Measurements from ENCODE around the gene MEI1. TPM values are rescaled to one million over a fixed set of nuclear protein-coding genes. Genes with fewer than 3 reads are reported as not detected.

The MEI1 gene
- total RNA-seq, 2 experiments from 2014 or later: 48.1 to 48.4 TPM

- POLR2A ChIA-PET: interaction anchor here (0.6 to 1.3 kb wide), 4 partner anchors 11 to 118 kb away, joined by 3 to 5 read pairs (median 4); partner anchors contain the start of gene SREBF2
- Mint-ChIP-seq H3K36me3 (ENCODE audit: low read depth) (peaks cover 31% of the 10 kb centered on the region), H3K4me3 (no peak overlapping the region), H3K4me1 (ENCODE audit: low read depth) (peaks cover 19% of the 10 kb centered on the region), H3K27ac (peak overlapping the region; percentile 7), H3K27me3 (ENCODE audit: low read depth) (no peaks in the 10 kb centered on the region), H3K9me3 (ENCODE audit: insufficient read depth) (no peaks in the 10 kb centered on the region)
- CTCF ChIA-PET: interaction anchor here (0.7 to 1.8 kb wide), 9 partner anchors 11 to 124 kb away, joined by 3 to 11 read pairs (median 4); partner anchors contain the start of gene SREBF2
- ATAC-seq (no peak), DNase-seq (no peak)
Observed at GRCh38 chr22:41821471-41822316, 122.4 kb downstream of the MEI1 start.

GRCh38 chr22:41822317-41823057, 123.2 kb downstream of the MEI1 start:
- peaks cover 19% of the 10 kb centered on the region for H3K4me1 Mint-ChIP-seq (ENCODE audit: low read depth)
- peaks cover 29% of the 10 kb centered on the region for H3K36me3 Mint-ChIP-seq (ENCODE audit: low read depth)
- H3K4me3 Mint-ChIP-seq: no peak overlapping the region
- ATAC-seq: peak; percentile 81
- ChIA-PET POLR2A (interaction anchor here (0.6 to 1.3 kb wide), 5 partner anchors 10 to 118 kb away, joined by 3 to 5 read pairs (median 4); partner anchors contain the start of gene SREBF2), CTCF (interaction anchor here (0.6 to 2.7 kb wide), 13 partner anchors 10 to 125 kb away, joined by 3 to 11 read pairs (median 4); partner anchors contain the start of genes CENPM and SREBF2)
- H3K27ac Mint-ChIP-seq: peak overlapping the region; percentile 66
- peak; percentile 53 for DNase-seq
- no peaks in the 10 kb centered on the region for H3K27me3 Mint-ChIP-seq (ENCODE audit: low read depth)
- H3K9me3 Mint-ChIP-seq (ENCODE audit: insufficient read depth): no peaks in the 10 kb centered on the region

- DNase-seq (no peak), ATAC-seq (no peak)
- no peaks in the 10 kb centered on the region for H3K27me3 Mint-ChIP-seq (ENCODE audit: low read depth)
- ChIA-PET CTCF (interaction anchor here (2.7 kb wide), 1 partner anchor 117 kb away, joined by 7 read pairs; no protein-coding TSS in a partner anchor), POLR2A (interaction anchor here (1.3 kb wide), 1 partner anchor 9 kb away, joined by 4 read pairs; the partner anchor contains the start of gene SREBF2)
- peaks cover 29% of the 10 kb centered on the region for H3K36me3 Mint-ChIP-seq (ENCODE audit: low read depth)
- H3K27ac Mint-ChIP-seq: peak overlapping the region; percentile 20
- no peaks in the 10 kb centered on the region for H3K9me3 Mint-ChIP-seq (ENCODE audit: insufficient read depth)
- H3K4me3 Mint-ChIP-seq: no peak overlapping the region
- H3K4me1 Mint-ChIP-seq (ENCODE audit: low read depth): peaks cover 21% of the 10 kb centered on the region
Observed at GRCh38 chr22:41823797-41824196, 124.5 kb downstream of the MEI1 start.

- H3K27me3 Mint-ChIP-seq (ENCODE audit: low read depth): no peaks in the 10 kb centered on the region
- peak overlapping the region; percentile 63 for H3K27ac Mint-ChIP-seq
- POLR2A ChIA-PET: no interaction called here
- no peaks in the 10 kb centered on the region for H3K9me3 Mint-ChIP-seq (ENCODE audit: insufficient read depth)
- CTCF ChIA-PET: interaction anchor here (0.6 to 2.7 kb wide), 4 partner anchors 32 to 115 kb away, joined by 3 to 7 read pairs (median 4); no protein-coding TSS in a partner anchor
- H3K36me3 Mint-ChIP-seq (ENCODE audit: low read depth): peaks cover 29% of the 10 kb centered on the region
- ATAC-seq (no peak), DNase-seq (no peak)
- H3K4me3 Mint-ChIP-seq: no peak overlapping the region
- H3K4me1 Mint-ChIP-seq (ENCODE audit: low read depth): peaks cover 21% of the 10 kb centered on the region
Observed at GRCh38 chr22:41825376-41825775, 126.1 kb downstream of the MEI1 start.

GRCh38 chr22:41826021-41826420, 126.7 kb downstream of the MEI1 start:
- Mint-ChIP-seq H3K27ac (no peak overlapping the region), H3K9me3 (ENCODE audit: insufficient read depth) (no peaks in the 10 kb centered on the region), H3K4me3 (no peak overlapping the region), H3K36me3 (ENCODE audit: low read depth) (peaks cover 29% of the 10 kb centered on the region), H3K27me3 (ENCODE audit: low read depth) (no peaks in the 10 kb centered on the region), H3K4me1 (ENCODE audit: low read depth) (peaks cover 20% of the 10 kb centered on the region)
- DNase-seq (no peak), ATAC-seq (no peak)
- CTCF ChIA-PET: interaction anchor here (1.3 to 1.6 kb wide), 3 partner anchors 31 to 115 kb away, joined by 3 to 5 read pairs (median 4); no protein-coding TSS in a partner anchor
- POLR2A ChIA-PET: interaction anchor here (0.6 to 1.5 kb wide), 3 partner anchors 25 to 121 kb away, joined by 3 to 4 read pairs (median 3); partner anchors contain the start of genes CCDC134 and CENPM

DNA sequence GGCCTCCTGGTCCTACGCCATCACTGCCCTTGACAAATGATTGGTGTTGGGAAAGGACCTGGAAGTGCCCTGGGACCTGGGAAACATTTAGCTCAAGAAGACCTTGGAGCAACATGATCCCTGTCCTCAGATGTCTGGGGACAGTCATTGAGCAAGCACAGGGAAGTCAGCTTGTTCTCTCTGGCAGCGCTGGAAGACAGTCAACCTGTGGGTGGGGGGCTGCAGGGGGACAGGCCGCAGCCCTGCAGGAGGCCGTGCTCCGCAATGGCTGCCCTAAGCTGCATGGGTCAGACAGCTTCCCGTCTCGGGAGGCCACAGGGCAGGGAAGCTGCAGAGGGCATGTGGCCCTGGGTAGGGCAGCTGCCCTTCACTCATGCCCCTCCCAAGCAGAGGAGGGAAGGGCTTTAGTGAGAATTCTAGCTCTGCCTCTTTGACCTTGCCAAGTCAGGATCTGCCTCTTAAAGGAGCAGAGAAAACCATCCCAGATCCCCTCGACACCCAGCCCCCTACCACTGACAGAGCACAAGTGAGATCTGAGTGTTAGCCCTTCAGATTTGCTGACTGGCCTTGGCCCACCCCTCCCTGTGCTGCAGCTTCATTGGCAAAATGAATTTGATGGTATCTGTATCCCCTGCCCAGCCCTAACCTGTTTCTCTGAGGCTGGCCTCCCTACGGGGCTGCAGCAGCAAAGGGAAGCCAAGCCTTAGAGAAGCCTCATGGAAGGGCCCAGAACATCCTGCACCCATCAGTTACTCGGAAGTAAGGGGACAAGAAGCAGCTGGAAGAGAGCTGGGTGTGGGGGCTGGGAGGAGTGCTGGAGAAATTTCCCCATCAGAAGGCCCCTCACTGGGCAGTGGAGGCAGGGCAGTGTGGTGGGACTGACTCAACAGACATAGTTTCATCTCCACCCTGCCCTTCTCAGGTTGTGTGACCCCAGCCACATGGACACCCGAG, 127.4 kb downstream of the MEI1 start:
- Mint-ChIP-seq H3K36me3 (ENCODE audit: low read depth) (peaks cover 36% of the 10 kb centered on the region), H3K27ac (peak overlapping the region; percentile 68), H3K27me3 (ENCODE audit: low read depth) (no peaks in the 10 kb centered on the region), H3K4me1 (ENCODE audit: low read depth) (peaks cover 20% of the 10 kb centered on the region), H3K4me3 (no peak overlapping the region), H3K9me3 (ENCODE audit: insufficient read depth) (no peaks in the 10 kb centered on the region)
- ChIA-PET CTCF (interaction anchor here (1.2 to 1.6 kb wide), 5 partner anchors 30 to 130 kb away, joined by 3 to 6 read pairs (median 4); no protein-coding TSS in a partner anchor), POLR2A (interaction anchor here (0.6 to 1.5 kb wide), 3 partner anchors 26 to 120 kb away, joined by 3 to 4 read pairs (median 3); partner anchors contain the start of genes CCDC134 and CENPM)
- ATAC-seq: no peak
- DNase-seq: no peak

- Mint-ChIP-seq H3K4me3 (no peak overlapping the region), H3K36me3 (ENCODE audit: low read depth) (peaks cover 42% of the 10 kb centered on the region), H3K27me3 (ENCODE audit: low read depth) (no peaks in the 10 kb centered on the region), H3K9me3 (ENCODE audit: insufficient read depth) (no peaks in the 10 kb centered on the region), H3K4me1 (ENCODE audit: low read depth) (peaks cover 20% of the 10 kb centered on the region), H3K27ac (no peak overlapping the region)
- ChIA-PET CTCF (interaction anchor here (1.2 to 1.8 kb wide), 3 partner anchors 81 to 131 kb away, joined by 3 to 8 read pairs (median 6); no protein-coding TSS in a partner anchor), POLR2A (interaction anchor here (0.5 to 1.3 kb wide), 2 partner anchors 12 to 113 kb away, joined by 3 read pairs; no protein-coding TSS in a partner anchor)
- no peak for DNase-seq
- no peak for ATAC-seq
Observed at GRCh38 chr22:41827671-41828070, 128.4 kb downstream of the MEI1 start.

DNA sequence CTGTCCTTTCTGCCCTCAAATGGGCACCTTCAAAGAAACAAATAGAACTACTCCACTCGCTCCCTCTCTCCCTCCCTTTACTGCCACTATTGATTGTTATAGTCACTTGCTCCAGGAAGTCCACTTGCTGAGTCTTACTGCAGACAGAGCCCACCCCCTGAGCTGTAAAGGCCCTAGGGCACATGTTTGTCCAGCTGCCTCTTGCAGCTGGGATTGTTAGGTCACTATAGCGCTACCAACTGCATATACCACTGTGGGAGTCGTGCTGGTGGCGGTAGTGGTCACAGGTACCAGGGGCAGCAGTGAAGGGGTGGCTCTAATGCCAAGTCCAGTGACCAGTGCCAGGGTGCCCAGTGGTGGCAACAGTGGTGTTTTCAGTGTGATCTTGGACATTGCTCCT, 129.2 kb downstream of the MEI1 start:
- POLR2A ChIA-PET: interaction anchor here (0.5 to 1.3 kb wide), 2 partner anchors 11 to 112 kb away, joined by 3 read pairs; no protein-coding TSS in a partner anchor
- H3K36me3 Mint-ChIP-seq (ENCODE audit: low read depth): peaks cover 39% of the 10 kb centered on the region
- CTCF ChIA-PET: interaction anchor here (1.6 to 1.8 kb wide), 2 partner anchors 82 to 112 kb away, joined by 6 to 8 read pairs; no protein-coding TSS in a partner anchor
- no peaks in the 10 kb centered on the region for H3K27me3 Mint-ChIP-seq (ENCODE audit: low read depth)
- H3K9me3 Mint-ChIP-seq (ENCODE audit: insufficient read depth): no peaks in the 10 kb centered on the region
- ATAC-seq (no peak), DNase-seq (no peak)
- no peak overlapping the region for H3K4me3 Mint-ChIP-seq
- peak overlapping the region; percentile 61 for H3K27ac Mint-ChIP-seq
- H3K4me1 Mint-ChIP-seq (ENCODE audit: low read depth): peaks cover 17% of the 10 kb centered on the region

DNA sequence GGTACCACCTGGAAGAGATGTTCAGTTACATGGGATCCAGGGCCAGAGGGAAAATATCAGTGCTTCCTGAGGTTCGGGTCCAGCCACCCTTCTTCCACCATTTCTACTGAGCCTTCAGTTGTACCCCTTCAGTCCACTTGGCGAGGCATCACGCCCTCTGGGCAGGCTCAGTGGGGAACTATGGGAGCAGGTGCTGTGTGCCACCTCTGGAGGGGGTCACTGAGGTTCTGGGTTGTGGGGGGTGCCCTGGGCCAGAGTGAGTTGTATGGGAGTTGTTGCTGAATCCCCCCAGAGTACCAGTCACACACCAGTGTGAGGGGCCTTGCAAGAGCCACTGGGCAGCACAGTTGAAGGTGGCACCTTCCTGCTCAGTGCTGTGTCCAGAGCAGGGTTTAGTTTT, 130.9 kb downstream of the MEI1 start:
- H3K27me3 Mint-ChIP-seq (ENCODE audit: low read depth): no peaks in the 10 kb centered on the region
- ATAC-seq (no peak), DNase-seq (no peak)
- CTCF ChIA-PET: no interaction called here
- no peak overlapping the region for H3K4me3 Mint-ChIP-seq
- POLR2A ChIA-PET: no interaction called here
- H3K27ac Mint-ChIP-seq: peak overlapping the region; percentile 39
- no peaks in the 10 kb centered on the region for H3K9me3 Mint-ChIP-seq (ENCODE audit: insufficient read depth)
- peaks cover 30% of the 10 kb centered on the region for H3K4me1 Mint-ChIP-seq (ENCODE audit: low read depth)
- peaks cover 41% of the 10 kb centered on the region for H3K36me3 Mint-ChIP-seq (ENCODE audit: low read depth)

DNA sequence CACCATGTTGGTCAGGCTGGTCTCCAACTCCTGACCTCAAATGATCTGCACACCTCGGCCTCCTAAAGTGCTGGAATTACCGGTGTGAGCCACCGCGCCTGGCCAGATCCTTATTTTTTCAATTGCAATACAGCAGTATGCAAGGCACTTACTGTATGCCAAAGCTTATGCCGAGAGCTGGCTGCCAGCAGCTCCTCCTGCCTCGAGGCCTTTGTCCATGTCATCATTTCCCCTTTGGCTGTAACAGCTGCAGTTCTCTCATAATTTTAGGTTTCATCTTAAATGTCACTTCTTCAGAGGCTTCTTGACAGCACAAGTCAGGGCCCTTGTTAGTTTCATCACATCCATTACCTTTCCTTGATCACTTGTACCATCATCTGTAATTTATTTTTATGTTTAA, 132.1 kb downstream of the MEI1 start:
- no peak for DNase-seq
- ChIA-PET POLR2A (interaction anchor here (0.9 to 3.8 kb wide), 6 partner anchors 11 to 143 kb away, joined by 3 to 30 read pairs (median 10); partner anchors contain the start of genes CCDC134, CENPM and SNU13), CTCF (interaction anchor here (0.8 to 2.5 kb wide), 9 partner anchors 9 to 260 kb away, joined by 3 to 13 read pairs (median 4); partner anchors contain the start of gene NDUFA6)
- no peak for ATAC-seq
- Mint-ChIP-seq H3K36me3 (ENCODE audit: low read depth) (peaks cover 45% of the 10 kb centered on the region), H3K9me3 (ENCODE audit: insufficient read depth) (no peaks in the 10 kb centered on the region), H3K27ac (peak overlapping the region; percentile 100), H3K27me3 (ENCODE audit: low read depth) (no peaks in the 10 kb centered on the region), H3K4me3 (peak overlapping the region; percentile 95), H3K4me1 (ENCODE audit: low read depth) (peaks cover 36% of the 10 kb centered on the region)

All from activated CD8-positive, alpha-beta T cell treated with anti-CD3 and anti-CD28 coated beads, Interleukin-2, amount 10 ng/mL, durations not matched to agents 7 days and 5 days (primary cell).